Liver (tissue), 3 donors: ENCODE results near the gene PM20D2.

ENCODE experiments used
- ATF3 ChIP-seq: IDR thresholded peaks from 2 replicates; pipeline ENCODE4 v1.6.1; 2016; ENCODE audit warnings: antibody characterized with exemption
- CTCF ChIP-seq: fragments of 150-350 bp; IDR thresholded peaks from 2 replicates; pipeline ENCODE4 v1.5.1; 2017; ENCODE audit warnings: improper control_type of control experiment, low read depth, low read length; ENCODE audit not compliant: missing input control
- EGR1 ChIP-seq, 2 donors: IDR thresholded peaks; 2 replicates each; pipeline ENCODE4 v1.6.1; 2016 to 2018; ENCODE audit warnings: antibody characterized with exemption in 2 of 2, low read depth in 2 of 2
- FOXA1 ChIP-seq: IDR thresholded peaks from 2 replicates; pipeline ENCODE4 v1.6.1; 2016; ENCODE audit warnings: antibody characterized with exemption
- GABPA ChIP-seq, 2 donors: IDR thresholded peaks in 1 of 2; conservative IDR thresholded peaks in 1 of 2; 2 replicates each; pipeline ENCODE4 v1.6.1; 2016; ENCODE audit warnings: antibody characterized with exemption in 2 of 2, mild to moderate bottlenecking in 1 of 2, moderate library complexity in 1 of 2
- HNF4A ChIP-seq, 2 donors: conservative IDR thresholded peaks; 2 replicates each; pipeline ENCODE4 v1.6.1; 2016; ENCODE audit warnings: antibody characterized with exemption in 2 of 2, mild to moderate bottlenecking in 2 of 2
- JUND ChIP-seq, 2 donors: IDR thresholded peaks; 2 replicates each; pipeline ENCODE4 v1.6.1; 2016; ENCODE audit warnings: antibody characterized with exemption in 2 of 2
- RAD21 ChIP-seq, 2 donors: IDR thresholded peaks; 2 replicates each; pipeline ENCODE4 v1.6.1; 2016; ENCODE audit warnings: antibody characterized with exemption in 2 of 2, mild to moderate bottlenecking in 2 of 2
- REST ChIP-seq: IDR thresholded peaks from 2 replicates; pipeline ENCODE4 v1.6.1; 2016; ENCODE audit warnings: antibody characterized with exemption, mild to moderate bottlenecking
- SP1 ChIP-seq: IDR thresholded peaks from 2 replicates; pipeline ENCODE4 v1.6.1; 2018; ENCODE audit warnings: antibody characterized with exemption, mild to moderate bottlenecking
- TAF1 ChIP-seq: conservative IDR thresholded peaks from 2 replicates; pipeline ENCODE4 v1.6.1; 2016; ENCODE audit warnings: antibody characterized with exemption, mild to moderate bottlenecking
- YY1 ChIP-seq: IDR thresholded peaks from 2 replicates; pipeline ENCODE4 v1.6.1; 2016; ENCODE audit warnings: antibody characterized with exemption, mild to moderate bottlenecking
- ZBTB33 ChIP-seq: IDR thresholded peaks from 2 replicates; pipeline ENCODE4 v1.6.1; 2016; ENCODE audit warnings: antibody characterized with exemption
- donor health status: healthy.
- donor health status: healthy.

GRCh38 chr6:89116702-89117101, 29.2 kb upstream of the PM20D2 start:
- TF ChIP-seq CTCF (no peak), SP1 (no peak), HNF4A (conservative IDR thresholded peaks at IDR 0.05) (no peak), TAF1 (no peak), RAD21 (IDR thresholded peaks at IDR 0.05) (no peak), ATF3 (no peak), YY1 (no peak), JUND (IDR thresholded peaks at IDR 0.05) (no peak), EGR1 (IDR thresholded peaks at IDR 0.05; ENCODE audit: low read depth in 2 of 2) (no peak), REST (no peak), GABPA (IDR thresholded peaks at IDR 0.05 in 1 of 2, conservative IDR thresholded peaks at IDR 0.05 in 1 of 2) (no peak), FOXA1 (no peak), ZBTB33 (no peak)
